ENCODE results near the gene UBE2D2.
A peak's percentile ranks its signal among the peaks of the same experiment; 100 is the strongest.

The UBE2D2 gene

GRCh38 chr5:139642891-139643871 is 82.0 kb downstream of the UBE2D2 start:
- no peak for DNase-seq (ENCODE audit: insufficient read length)
- FAIRE-seq, result no peak

GRCh38 chr5:139644001-139644456 is 82.9 kb downstream of the UBE2D2 start:
- no peak for FAIRE-seq
- no peak for TF ChIP-seq POLR2A (IDR thresholded peaks at IDR 0.05; ENCODE audit: low read depth, low read length)
- no peak for TF ChIP-seq POLR2AphosphoS5 (IDR thresholded peaks at IDR 0.05; ENCODE audit: low read depth, low read length)
- no peak for TF ChIP-seq TAF1 (IDR thresholded peaks at IDR 0.05; ENCODE audit: borderline replicate concordance, low read depth, low read length)
- no peak for DNase-seq (ENCODE audit: insufficient read length)

More at GRCh38 chr5:139642891-139643871, 82.0 kb downstream of the UBE2D2 start:
- TF ChIP-seq TAF1 (IDR thresholded peaks at IDR 0.05; ENCODE audit: borderline replicate concordance, low read depth, low read length) (no peak), POLR2AphosphoS5 (IDR thresholded peaks at IDR 0.05; ENCODE audit: low read depth, low read length) (no peak), POLR2A (IDR thresholded peaks at IDR 0.05; ENCODE audit: low read depth, low read length) (no peak)

GRCh38 chr5:139644646-139645429 is 83.7 kb downstream of the UBE2D2 start:
- DNase-seq (ENCODE audit: insufficient read length) (no peak), FAIRE-seq (no peak)
- TF ChIP-seq POLR2A (IDR thresholded peaks at IDR 0.05; ENCODE audit: low read depth, low read length), result no peak
- no peak for TF ChIP-seq POLR2AphosphoS5 (IDR thresholded peaks at IDR 0.05; ENCODE audit: low read depth, low read length)
- TF ChIP-seq TAF1 (IDR thresholded peaks at IDR 0.05; ENCODE audit: borderline replicate concordance, low read depth, low read length), result no peak

GRCh38 chr5:139645430-139645871 is 84.3 kb downstream of the UBE2D2 start:
- no peak for FAIRE-seq
- TF ChIP-seq POLR2A (IDR thresholded peaks at IDR 0.05; ENCODE audit: low read depth, low read length) (no peak), TAF1 (IDR thresholded peaks at IDR 0.05; ENCODE audit: borderline replicate concordance, low read depth, low read length) (no peak), POLR2AphosphoS5 (IDR thresholded peaks at IDR 0.05; ENCODE audit: low read depth, low read length) (no peak)
- DNase-seq (ENCODE audit: insufficient read length), result no peak

GRCh38 chr5:139646111-139646510 is 85.0 kb downstream of the UBE2D2 start:
- DNase-seq (ENCODE audit: insufficient read length) (no peak), FAIRE-seq (no peak)
- no peak for TF ChIP-seq POLR2A (IDR thresholded peaks at IDR 0.05; ENCODE audit: low read depth, low read length)
- no peak for TF ChIP-seq TAF1 (IDR thresholded peaks at IDR 0.05; ENCODE audit: borderline replicate concordance, low read depth, low read length)
- TF ChIP-seq POLR2AphosphoS5 (IDR thresholded peaks at IDR 0.05; ENCODE audit: low read depth, low read length), result no peak

- DNase-seq (ENCODE audit: insufficient read length) (no peak), FAIRE-seq (no peak)
- TF ChIP-seq POLR2AphosphoS5 (IDR thresholded peaks at IDR 0.05; ENCODE audit: low read depth, low read length), result no peak
- no peak for TF ChIP-seq TAF1 (IDR thresholded peaks at IDR 0.05; ENCODE audit: borderline replicate concordance, low read depth, low read length)
- TF ChIP-seq POLR2A (IDR thresholded peaks at IDR 0.05; ENCODE audit: low read depth, low read length), result no peak
Observed at GRCh38 chr5:139646912-139647505, 85.9 kb downstream of the UBE2D2 start.

GRCh38 chr5:139647506-139648204 is 86.5 kb downstream of the UBE2D2 start:
- no peak for DNase-seq (ENCODE audit: insufficient read length)
- TF ChIP-seq POLR2A (IDR thresholded peaks at IDR 0.05; ENCODE audit: low read depth, low read length) (no peak), TAF1 (IDR thresholded peaks at IDR 0.05; ENCODE audit: borderline replicate concordance, low read depth, low read length) (no peak), POLR2AphosphoS5 (IDR thresholded peaks at IDR 0.05; ENCODE audit: low read depth, low read length) (no peak)
- no peak for FAIRE-seq

GRCh38 chr5:139648205-139649081 is 87.3 kb downstream of the UBE2D2 start, which contains the start of gene CXXC5:
CXXC5 (plus strand) TSS chr5:139648349; CDS start chr5:139680524, 32,175 bp downstream.
- TF ChIP-seq TAF1 (IDR thresholded peaks at IDR 0.05; ENCODE audit: borderline replicate concordance, low read depth, low read length), result peak; percentile 44; the same call in 1 of the 2 replicates
- TF ChIP-seq POLR2A (IDR thresholded peaks at IDR 0.05; ENCODE audit: low read depth, low read length), result peak; percentile 56; the same call in 1 of the 2 replicates
- TF ChIP-seq POLR2AphosphoS5 (IDR thresholded peaks at IDR 0.05; ENCODE audit: low read depth, low read length), result no peak
- peak; percentile 81 for FAIRE-seq
- DNase-seq (ENCODE audit: insufficient read length), result peak; percentile 92

- TF ChIP-seq POLR2AphosphoS5 (IDR thresholded peaks at IDR 0.05; ENCODE audit: low read depth, low read length), result no peak
- TF ChIP-seq POLR2A (IDR thresholded peaks at IDR 0.05; ENCODE audit: low read depth, low read length), result no peak
- no peak for TF ChIP-seq TAF1 (IDR thresholded peaks at IDR 0.05; ENCODE audit: borderline replicate concordance, low read depth, low read length)
- DNase-seq (ENCODE audit: insufficient read length), result no peak
- FAIRE-seq, result peak; percentile 70
Observed at GRCh38 chr5:139649082-139649991, 88.2 kb downstream of the UBE2D2 start.

Measured in GM12892 (cell line).